ENCODE measurements around the gene CCSER2.
"Not testable (repeated sequence)": the region's sequence is repeated elsewhere in the genome, so short reads cannot be mapped to it uniquely, and the experiment has no call there.

Gene CCSER2

GRCh38 chr10:84347575-84348002 is 19.2 kb downstream of the CCSER2 start:
- not testable (repeated sequence) for DNase-seq (ENCODE audit: low spot score)

- peak; percentile 61 for DNase-seq (ENCODE audit: low spot score)
Measured at GRCh38 chr10:84348447-84348846, 20.1 kb downstream of the CCSER2 start.

GRCh38 chr10:84348860-84349259 is 20.5 kb downstream of the CCSER2 start:
- DNase-seq (ENCODE audit: low spot score) = peak; percentile 47

- peak; percentile 57 for DNase-seq (ENCODE audit: low spot score)
Measured at GRCh38 chr10:84352251-84352842, 24.0 kb downstream of the CCSER2 start.

GRCh38 chr10:84353052-84353803 is 24.8 kb downstream of the CCSER2 start:
- no peak for DNase-seq (ENCODE audit: low spot score)

- DNase-seq (ENCODE audit: low spot score) = no peak
Measured at GRCh38 chr10:84354623-84355022, 26.2 kb downstream of the CCSER2 start.

- DNase-seq (ENCODE audit: low spot score) = no peak
Measured at GRCh38 chr10:84355106-84355505, 26.7 kb downstream of the CCSER2 start.

GRCh38 chr10:84356928-84357327 is 28.5 kb downstream of the CCSER2 start:
- no peak for DNase-seq (ENCODE audit: low spot score)

- DNase-seq (ENCODE audit: low spot score) = no peak
Measured at GRCh38 chr10:84358743-84359142, 30.4 kb downstream of the CCSER2 start.

- no peak for DNase-seq (ENCODE audit: low spot score)
Measured at GRCh38 chr10:84360637-84361365, 32.4 kb downstream of the CCSER2 start.

- no peak for DNase-seq (ENCODE audit: low spot score)
Measured at GRCh38 chr10:84365335-84365881, 37.0 kb downstream of the CCSER2 start.

GRCh38 chr10:84366041-84366440 is 37.7 kb downstream of the CCSER2 start:
- DNase-seq (ENCODE audit: low spot score) = no peak

- DNase-seq (ENCODE audit: low spot score) = no peak
Measured at GRCh38 chr10:84367256-84367655, 38.9 kb downstream of the CCSER2 start.

- no peak for DNase-seq (ENCODE audit: low spot score)
Measured at GRCh38 chr10:84368828-84369227, 40.4 kb downstream of the CCSER2 start.

- no peak for DNase-seq (ENCODE audit: low spot score)
Measured at GRCh38 chr10:84370283-84370682, 41.9 kb downstream of the CCSER2 start.

GRCh38 chr10:84371944-84372343 is 43.6 kb downstream of the CCSER2 start:
- DNase-seq (ENCODE audit: low spot score) = no peak

- no peak for DNase-seq (ENCODE audit: low spot score)
Measured at GRCh38 chr10:84373000-84373399, 44.6 kb downstream of the CCSER2 start.

GRCh38 chr10:84374455-84374854 is 46.1 kb downstream of the CCSER2 start:
- no peak for DNase-seq (ENCODE audit: low spot score)

- no peak for DNase-seq (ENCODE audit: low spot score)
Measured at GRCh38 chr10:84375011-84375410, 46.6 kb downstream of the CCSER2 start.

GRCh38 chr10:84375881-84376280 is 47.5 kb downstream of the CCSER2 start:
- DNase-seq (ENCODE audit: low spot score) = no peak

GRCh38 chr10:84388148-84388547 is 59.8 kb downstream of the CCSER2 start:
- no peak for DNase-seq (ENCODE audit: low spot score)

GRCh38 chr10:84390364-84390763 is 62.0 kb downstream of the CCSER2 start:
- DNase-seq (ENCODE audit: low spot score) = no peak

GRCh38 chr10:84391326-84391725 is 62.9 kb downstream of the CCSER2 start:
- no peak for DNase-seq (ENCODE audit: low spot score)

Data from hepatic stellate cell (primary cell).